Measurements from ENCODE around the gene HOXC11. TPM values are rescaled to one million over a fixed set of nuclear protein-coding genes. Genes with fewer than 3 reads are reported as not detected.

HOXC11 gene
- total RNA-seq, 4 donors from 2014 or later, result 3.1 to 3.7 (median 3.5) TPM

GRCh38 chr12:53973236-53974042 is 513 bp downstream of the HOXC11 start:
- 2% methylated on average over 24 of the region's 71 CpGs for WGBS
- H3K27me3 ChIP-seq, result peaks cover 91% of the 10 kb centered on the region
- peak overlapping the region; percentile 65 for H3K4me3 ChIP-seq
- H3K9me3 ChIP-seq, result no peaks in the 10 kb centered on the region
- no peaks in the 10 kb centered on the region for H3K36me3 ChIP-seq
- no peak for TF ChIP-seq CTCF (IDR thresholded peaks at IDR 0.05)
- TF ChIP-seq EP300 (IDR thresholded peaks at IDR 0.05), result no peak
- TF ChIP-seq POLR2A (IDR thresholded peaks at IDR 0.05), result no peak
- TF ChIP-seq POLR2AphosphoS5 (IDR thresholded peaks at IDR 0.05), result no peak
- no peak for DNase-seq (ENCODE audit: low spot score in 2 of 2)
- H3K27ac ChIP-seq, result peak overlapping the region; percentile 84
- peaks cover 59% of the 10 kb centered on the region for H3K4me1 ChIP-seq

GRCh38 chr12:53974084-53975063 is 1.4 kb downstream of the HOXC11 start, which contains the start of gene HOTAIR:
TSS of gene HOTAIR (minus strand) at chr12:53974954.
- DNase-seq (ENCODE audit: low spot score in 2 of 2), result no peak

GRCh38 chr12:53975064-53975471 is 2.1 kb downstream of the HOXC11 start:
- H3K27me3 ChIP-seq, result peaks cover 84% of the 10 kb centered on the region
- H3K27ac ChIP-seq, result peak overlapping the region; percentile 84
- DNase-seq (ENCODE audit: low spot score in 2 of 2), result no peak
- no peaks in the 10 kb centered on the region for H3K9me3 ChIP-seq
- peaks cover 71% of the 10 kb centered on the region for H3K4me1 ChIP-seq
- WGBS, result 6% methylated on average over 25 of the region's 25 CpGs
- peak overlapping the region; percentile 65 for H3K4me3 ChIP-seq
- H3K36me3 ChIP-seq, result no peaks in the 10 kb centered on the region
- TF ChIP-seq CTCF (IDR thresholded peaks at IDR 0.05) (no peak), EP300 (IDR thresholded peaks at IDR 0.05) (no peak), POLR2AphosphoS5 (IDR thresholded peaks at IDR 0.05) (no peak), POLR2A (IDR thresholded peaks at IDR 0.05) (no peak)

More at GRCh38 chr12:53974084-53975063, 1.4 kb downstream of the HOXC11 start, which contains the start of gene HOTAIR:
- TF ChIP-seq CTCF (IDR thresholded peaks at IDR 0.05) (no peak), POLR2A (IDR thresholded peaks at IDR 0.05) (no peak), POLR2AphosphoS5 (IDR thresholded peaks at IDR 0.05) (no peak), EP300 (IDR thresholded peaks at IDR 0.05) (no peak)
- Histone ChIP-seq H3K27ac (peak within 1 kb of the TSS; percentile 84), H3K36me3 (no peaks in the 10 kb centered on the region), H3K9me3 (no peaks in the 10 kb centered on the region), H3K4me1 (peaks cover 68% of the 10 kb centered on the region), H3K4me3 (peak within 1 kb of the TSS; percentile 65), H3K27me3 (peaks cover 88% of the 10 kb centered on the region)
- WGBS, result under 1% methylated on average over 39 of the region's 63 CpGs

- peak overlapping the region; percentile 65 for H3K4me3 ChIP-seq
- H3K4me1 ChIP-seq, result peaks cover 72% of the 10 kb centered on the region
- peak overlapping the region; percentile 84 for H3K27ac ChIP-seq
- no peaks in the 10 kb centered on the region for H3K9me3 ChIP-seq
- 33% methylated on average over 31 of the region's 31 CpGs for WGBS
- TF ChIP-seq POLR2AphosphoS5 (IDR thresholded peaks at IDR 0.05), result no peak
- no peak for TF ChIP-seq CTCF (IDR thresholded peaks at IDR 0.05)
- TF ChIP-seq POLR2A (IDR thresholded peaks at IDR 0.05), result no peak
- no peak for TF ChIP-seq EP300 (IDR thresholded peaks at IDR 0.05)
- H3K27me3 ChIP-seq, result peaks cover 81% of the 10 kb centered on the region
- no peak for DNase-seq (ENCODE audit: low spot score in 2 of 2)
- no peaks in the 10 kb centered on the region for H3K36me3 ChIP-seq
Observed at GRCh38 chr12:53975479-53976152, 2.7 kb downstream of the HOXC11 start.
